Muscle of leg (tissue), 16 donors: ENCODE data around the gene CCDC152. TPM values are rescaled to one million over a fixed set of nuclear protein-coding genes. Genes with fewer than 3 reads are reported as not detected.
A peak's percentile ranks its signal among the peaks of the same experiment; 100 is the strongest.
"Not testable (repeated sequence)": the region's sequence is repeated elsewhere in the genome, so short reads cannot be mapped to it uniquely, and the experiment has no call there.

ENCODE experiments used
- DNase-seq: peaks from one replicate; pipeline ENCODE4 v3.0.0; 2013
- H3K27ac ChIP-seq: one replicate; pipeline ENCODE4 v1.5.1; 2013; ENCODE audit warnings: mild to moderate bottlenecking, low read length, control low read depth
- H3K27me3 ChIP-seq: one replicate; pipeline ENCODE4 v1.6.1; 2013; ENCODE audit warnings: low read length; ENCODE audit not compliant: control insufficient read depth, insufficient read depth
- H3K36me3 ChIP-seq: one replicate; pipeline ENCODE4 v1.6.1; 2013; ENCODE audit warnings: low read length; ENCODE audit not compliant: control insufficient read depth, insufficient read depth
- H3K4me1 ChIP-seq: one replicate; pipeline ENCODE4 v1.6.1; 2013; ENCODE audit warnings: low read length; ENCODE audit not compliant: control insufficient read depth, insufficient read depth
- H3K4me3 ChIP-seq: one replicate; pipeline ENCODE4 v1.5.1; 2013; ENCODE audit warnings: low read length, control low read depth
- H3K9me3 ChIP-seq: replicated peaks from 2 replicates; pipeline ENCODE4 v1.6.1; 2013; ENCODE audit warnings: low read depth, low read length; ENCODE audit not compliant: control insufficient read depth
- WGBS: methylation state at CpG from one replicate; pipeline ENCODE4 v1.1.5; 2013; ENCODE audit warnings: missing lambda C conversion rate; ENCODE audit not compliant: insufficient coverage; 5-methylcytosine and 5-hydroxymethylcytosine counted together
- long read RNA-seq, 11 donors: transcript quantifications; one replicate each; lab custom pipeline, GENCODE V29; 2026
- polyA plus RNA-seq, 8 donors: library from polyadenylated mRNA; unstranded; fragments of 120-200 nt; gene quantifications; one replicate each; pipeline versions ENCODE4 v1.2.1 to v1.2.3, GENCODE V29; 2013; ENCODE audit warnings: inconsistent platforms in 1 of 8, low replicate concordance in 1 of 8; ENCODE audit not compliant: insufficient read length in 8 of 8, insufficient read depth in 1 of 8
- total RNA-seq: library from RNA; stranded (reverse); fragments of 120-200 nt; gene quantifications from one replicate; pipeline ENCODE4 v1.2.4, GENCODE V29; 2013

CCDC152 gene
- 1.3 TPM for total RNA-seq
- polyA plus RNA-seq: 1 to 10 TPM; 3.1 to 5.7 (median 4.7) TPM
- long read RNA-seq, donor 1, partial matches to known transcripts: 0 of 1 reads
- long read RNA-seq, donor 1, other reads (novel, unspliced or antisense): 0 of 1 reads
- long read RNA-seq, donor 2: 0 reads
- long read RNA-seq, donor 3, partial matches to known transcripts: 0 of 1 reads
- long read RNA-seq, donor 3, other reads (novel, unspliced or antisense): 0 of 1 reads
- long read RNA-seq, donor 4, partial matches to known transcripts: 0 of 1 reads
- long read RNA-seq, donor 4, other reads (novel, unspliced or antisense): 0 of 1 reads
- long read RNA-seq, donor 5, partial matches to known transcripts: 142 of 151 reads
- long read RNA-seq, donor 5, other reads (novel, unspliced or antisense): 8 of 151 reads
- long read RNA-seq, donor 6, partial matches to known transcripts: 138 of 139 reads
- long read RNA-seq, donor 6, other reads (novel, unspliced or antisense): 0 of 139 reads
- long read RNA-seq, donor 7, partial matches to known transcripts: 0 of 2 reads
- long read RNA-seq, donor 7, other reads (novel, unspliced or antisense): 0 of 2 reads
- long read RNA-seq, donor 8, partial matches to known transcripts: 0 of 1 reads
- long read RNA-seq, donor 8, other reads (novel, unspliced or antisense): 0 of 1 reads
- long read RNA-seq, donor 9: 0 reads
- long read RNA-seq, donor 10, partial matches to known transcripts: 26 of 107 reads
- long read RNA-seq, donor 10, other reads (novel, unspliced or antisense): 80 of 107 reads
- long read RNA-seq, donor 11, partial matches to known transcripts: 0 of 2 reads
- long read RNA-seq, donor 11, other reads (novel, unspliced or antisense): 0 of 2 reads

DNA sequence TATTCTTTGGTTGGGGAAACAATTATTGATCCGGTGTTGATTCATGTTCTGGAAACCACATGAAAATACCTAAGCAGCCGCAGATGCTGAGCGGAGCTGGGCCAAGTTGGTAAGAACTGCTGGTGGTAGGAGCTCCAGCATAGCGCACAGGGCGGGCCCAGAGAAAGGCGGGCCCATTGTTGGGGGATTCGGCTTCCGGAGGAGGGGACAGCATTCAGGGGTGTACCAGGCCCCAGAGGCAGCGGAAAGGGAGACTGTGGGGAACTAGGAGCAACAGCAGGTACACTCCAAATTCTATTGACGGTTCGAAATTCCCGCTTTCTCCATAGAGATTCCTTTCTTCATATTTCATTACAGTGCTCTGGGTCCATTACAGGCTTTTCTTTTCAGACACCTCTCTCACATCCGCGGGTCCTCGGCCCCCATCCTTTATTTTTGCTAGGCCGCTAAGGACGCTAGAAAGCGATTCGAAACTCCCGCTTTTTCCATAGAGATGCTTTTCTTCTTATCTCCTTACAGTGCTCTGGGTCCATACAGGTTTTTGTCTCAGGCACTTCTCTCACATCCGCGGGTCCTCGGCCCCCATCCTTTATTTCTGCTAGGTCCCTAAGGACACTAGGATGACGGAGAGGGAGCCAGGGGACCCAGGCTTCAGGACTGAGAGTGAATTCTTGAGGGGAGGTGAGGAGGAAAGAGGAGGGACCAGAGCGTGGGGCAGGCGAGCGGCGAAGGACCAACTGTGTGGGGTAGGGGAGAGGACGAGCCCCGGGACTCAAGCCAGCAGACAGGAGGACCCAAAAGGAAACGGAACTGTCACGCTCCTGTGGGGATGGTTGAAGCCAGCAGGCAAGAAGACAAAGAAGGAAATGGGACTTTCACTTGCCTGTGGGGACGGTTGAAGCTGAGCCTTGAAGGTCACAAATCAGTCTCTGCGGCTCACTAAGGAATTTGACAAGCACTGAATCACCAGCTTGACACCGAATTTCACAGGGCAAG lies at the start of gene CCDC152:
CCDC152 (plus strand) TSS at position 213 of the 996 bp plus-strand sequence. CDS start 2,304 bp downstream, outside the sequence.
- peaks cover 3% of the 10 kb centered on the region for H3K27me3 ChIP-seq
- peak within 1 kb of the TSS; percentile 41 for H3K4me3 ChIP-seq
- H3K27ac ChIP-seq: no peak within 1 kb of the TSS
- DNase-seq: peak; percentile 22
- no peaks in the 10 kb centered on the region for H3K9me3 ChIP-seq
- 22% methylated on average over 31 of the region's 35 CpGs for WGBS
- peaks cover 5% of the 10 kb centered on the region for H3K4me1 ChIP-seq
- H3K36me3 ChIP-seq: no peaks in the 10 kb centered on the region

DNA sequence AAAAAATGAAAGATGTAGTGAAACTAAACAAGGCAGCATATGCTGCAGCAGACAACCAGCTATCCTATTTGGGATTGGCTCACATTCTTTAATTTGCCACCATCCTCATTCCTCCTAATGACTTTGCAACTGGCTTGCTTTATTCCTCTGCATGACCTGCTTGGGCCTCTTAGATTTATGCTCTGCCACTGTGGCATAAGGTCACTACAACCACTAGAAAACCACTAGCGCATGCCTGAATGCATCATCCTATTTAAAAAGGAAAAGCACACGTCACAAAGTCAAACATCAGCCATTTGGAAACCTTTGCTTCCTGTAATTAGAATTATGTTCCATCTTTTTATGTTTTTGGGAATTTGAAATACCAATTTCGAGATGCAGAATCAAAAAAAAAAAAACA lies 40.8 kb upstream of the CCDC152 start:
- no peaks in the 10 kb centered on the region for H3K9me3 ChIP-seq
- no peaks in the 10 kb centered on the region for H3K27me3 ChIP-seq
- no peak overlapping the region for H3K4me3 ChIP-seq
- H3K36me3 ChIP-seq: peaks cover 9% of the 10 kb centered on the region
- no peak overlapping the region for H3K27ac ChIP-seq
- no peak for DNase-seq
- H3K4me1 ChIP-seq: no peaks in the 10 kb centered on the region
- no CpG with 5 or more reads among the region's 3 CpGs for WGBS

- no peaks in the 10 kb centered on the region for H3K27me3 ChIP-seq
- no peaks in the 10 kb centered on the region for H3K9me3 ChIP-seq
- WGBS: 93% methylated on average over 4 of the region's 4 CpGs
- peaks cover 11% of the 10 kb centered on the region for H3K36me3 ChIP-seq
- no peak for DNase-seq
- no peak overlapping the region for H3K27ac ChIP-seq
- no peak overlapping the region for H3K4me3 ChIP-seq
- no peaks in the 10 kb centered on the region for H3K4me1 ChIP-seq
These were observed 38.0 kb upstream of the CCDC152 start for GRCh38 chr5:42718591-42718990.

GRCh38 chr5:42719034-42719433 lies 37.6 kb upstream of the CCDC152 start:
- H3K36me3 ChIP-seq: peaks cover 11% of the 10 kb centered on the region
- 100% methylated on average over 1 of the region's 2 CpGs for WGBS
- no peak for DNase-seq

GRCh38 chr5:42720251-42720650 lies 36.4 kb upstream of the CCDC152 start:
- Histone ChIP-seq H3K9me3 (no peaks in the 10 kb centered on the region), H3K4me3 (no peak overlapping the region), H3K36me3 (peaks cover 11% of the 10 kb centered on the region), H3K27me3 (no peaks in the 10 kb centered on the region), H3K4me1 (no peaks in the 10 kb centered on the region), H3K27ac (no peak overlapping the region)
- WGBS: no CpG with 5 or more reads among the region's 6 CpGs
- no peak for DNase-seq

More at GRCh38 chr5:42719034-42719433, 37.6 kb upstream of the CCDC152 start:
- H3K9me3 ChIP-seq: no peaks in the 10 kb centered on the region
- H3K4me3 ChIP-seq: no peak overlapping the region
- no peaks in the 10 kb centered on the region for H3K27me3 ChIP-seq
- H3K27ac ChIP-seq: no peak overlapping the region
- H3K4me1 ChIP-seq: no peaks in the 10 kb centered on the region

DNA sequence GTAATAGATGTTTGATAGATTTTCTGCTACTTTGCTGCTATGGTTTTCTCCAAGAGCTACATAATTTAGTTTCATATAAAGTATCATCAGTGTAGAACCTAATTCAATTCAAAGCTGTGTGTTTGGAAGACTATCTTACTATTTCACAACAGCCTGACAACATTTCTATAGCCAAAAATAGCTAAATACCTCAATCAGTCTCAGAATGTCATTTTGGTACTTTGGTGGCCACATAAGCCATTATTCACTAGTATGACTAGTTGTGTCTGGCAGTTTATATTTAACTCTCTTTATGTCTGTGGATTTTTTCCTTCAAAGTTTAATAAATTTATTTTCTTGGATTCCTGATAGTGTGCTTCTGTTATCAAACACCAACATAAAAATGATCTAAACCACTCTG lies 35.1 kb upstream of the CCDC152 start:
- H3K4me1 ChIP-seq: no peaks in the 10 kb centered on the region
- H3K9me3 ChIP-seq: no peaks in the 10 kb centered on the region
- H3K27me3 ChIP-seq: no peaks in the 10 kb centered on the region
- no peak overlapping the region for H3K27ac ChIP-seq
- peaks cover 11% of the 10 kb centered on the region for H3K36me3 ChIP-seq
- H3K4me3 ChIP-seq: no peak overlapping the region
- no peak for DNase-seq

DNA sequence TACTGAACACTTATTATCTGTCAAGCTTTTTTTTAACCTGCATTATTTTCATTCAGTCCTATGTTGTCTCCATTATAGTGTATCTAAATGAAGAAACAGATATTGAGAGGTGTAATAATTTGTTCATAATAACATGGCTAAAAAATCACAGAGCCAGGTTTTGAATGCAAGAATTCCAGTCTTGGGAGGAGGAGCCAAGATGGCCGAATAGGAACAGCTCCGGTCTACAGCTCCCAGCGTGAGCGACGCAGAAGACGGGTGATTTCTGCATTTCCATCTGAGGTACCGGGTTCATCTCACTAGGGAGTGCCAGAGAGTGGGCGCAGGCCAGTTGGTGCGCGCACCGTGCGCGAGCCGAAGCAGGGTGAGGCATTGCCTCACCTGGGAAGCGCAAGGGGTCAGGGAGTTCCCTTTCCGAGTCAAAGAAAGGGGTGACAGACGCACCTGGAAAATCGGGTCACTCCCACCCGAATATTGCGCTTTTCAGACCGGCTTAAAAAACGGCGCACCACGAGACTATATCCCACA lies 22.0 kb upstream of the CCDC152 start:
- H3K4me1 ChIP-seq, H3K27me3 ChIP-seq, H3K4me3 ChIP-seq, H3K9me3 ChIP-seq, H3K27ac ChIP-seq, DNase-seq, H3K36me3 ChIP-seq: not testable (repeated sequence)
- WGBS: no CpG with 5 or more reads among the region's 24 CpGs

GRCh38 chr5:42740920-42741319 lies 15.7 kb upstream of the CCDC152 start:
- no CpG with 5 or more reads among the region's 1 CpG for WGBS
- no peak overlapping the region for H3K4me3 ChIP-seq
- DNase-seq: no peak

DNA sequence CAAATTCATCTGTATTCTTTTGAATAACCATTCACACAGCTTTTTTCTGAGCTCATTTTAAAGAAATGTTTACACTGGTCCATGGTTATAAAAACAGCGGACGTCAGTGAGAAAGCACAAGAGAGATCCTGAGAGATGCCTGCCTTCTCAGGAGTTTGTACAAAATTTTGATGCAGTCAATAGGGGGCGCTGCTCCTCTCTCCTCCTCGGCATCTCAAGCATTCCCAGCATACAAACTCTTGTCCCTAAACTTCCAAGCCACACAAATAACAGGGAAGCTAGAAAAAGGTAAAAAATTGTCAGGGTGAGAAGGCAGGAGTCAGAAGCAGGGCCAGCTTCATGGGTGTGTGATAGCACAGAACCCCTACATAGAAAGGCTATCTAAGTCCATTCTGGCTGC lies 11.2 kb upstream of the CCDC152 start:
- no peak for DNase-seq
- no CpG with 5 or more reads among the region's 4 CpGs for WGBS

More at GRCh38 chr5:42740920-42741319, 15.7 kb upstream of the CCDC152 start:
- Histone ChIP-seq H3K4me1 (no peaks in the 10 kb centered on the region), H3K27ac (no peak overlapping the region), H3K27me3 (no peaks in the 10 kb centered on the region), H3K9me3 (no peaks in the 10 kb centered on the region), H3K36me3 (no peaks in the 10 kb centered on the region)

More for the DNA sequence above, 11.2 kb upstream of the CCDC152 start:
- Histone ChIP-seq H3K27ac (no peak overlapping the region), H3K4me1 (no peaks in the 10 kb centered on the region), H3K27me3 (no peaks in the 10 kb centered on the region), H3K9me3 (no peaks in the 10 kb centered on the region), H3K4me3 (no peak overlapping the region), H3K36me3 (no peaks in the 10 kb centered on the region)
